Measurements from ENCODE around the gene BTRC. TPM values are rescaled to one million over a fixed set of nuclear protein-coding genes. Genes with fewer than 3 reads are reported as not detected.
"Not testable (repeated sequence)": the region's sequence is repeated elsewhere in the genome, so short reads cannot be mapped to it uniquely, and the experiment has no call there.

Gene BTRC
- total RNA-seq, 1 donor from 2014 or later: 31.0 TPM

- DNase-seq (ENCODE audit: low spot score): no peak
These were observed 7.8 kb upstream of the BTRC start for GRCh38 chr10:101346177-101346576.

- DNase-seq (ENCODE audit: low spot score): no peak
These were observed 2.9 kb upstream of the BTRC start for GRCh38 chr10:101351017-101351416.

- DNase-seq (ENCODE audit: low spot score): no peak
These were observed 2.5 kb upstream of the BTRC start for GRCh38 chr10:101351477-101351876.

GRCh38 chr10:101352857-101353256, 1.1 kb upstream of the BTRC start:
- DNase-seq (ENCODE audit: low spot score): not testable (repeated sequence)

GRCh38 chr10:101354328-101355071, 535 bp downstream of the BTRC start:
- DNase-seq (ENCODE audit: low spot score): no peak

GRCh38 chr10:101355072-101355706, 1.2 kb downstream of the BTRC start:
- DNase-seq (ENCODE audit: low spot score): no peak

- DNase-seq (ENCODE audit: low spot score): no peak
These were observed 2.2 kb downstream of the BTRC start for GRCh38 chr10:101356132-101356531.

GRCh38 chr10:101357958-101358357, 4.0 kb downstream of the BTRC start:
- DNase-seq (ENCODE audit: low spot score): no peak

GRCh38 chr10:101358706-101359300, 4.8 kb downstream of the BTRC start:
- DNase-seq (ENCODE audit: low spot score): no peak

GRCh38 chr10:101360090-101360489, 6.1 kb downstream of the BTRC start:
- not testable (repeated sequence) for DNase-seq (ENCODE audit: low spot score)

- not testable (repeated sequence) for DNase-seq (ENCODE audit: low spot score)
These were observed 6.9 kb downstream of the BTRC start for GRCh38 chr10:101360841-101361240.

GRCh38 chr10:101363850-101364400, 10.0 kb downstream of the BTRC start:
- no peak for DNase-seq (ENCODE audit: low spot score)

- DNase-seq (ENCODE audit: low spot score): no peak
These were observed 10.8 kb downstream of the BTRC start for GRCh38 chr10:101364721-101365120.

- DNase-seq (ENCODE audit: low spot score): no peak
These were observed 13.8 kb downstream of the BTRC start for GRCh38 chr10:101367569-101368453.

GRCh38 chr10:101373063-101373462, 19.1 kb downstream of the BTRC start:
- no peak for DNase-seq (ENCODE audit: low spot score)

- not testable (repeated sequence) for DNase-seq (ENCODE audit: low spot score)
These were observed 20.0 kb downstream of the BTRC start for GRCh38 chr10:101373993-101374392.

- no peak for DNase-seq (ENCODE audit: low spot score)
These were observed 21.1 kb downstream of the BTRC start for GRCh38 chr10:101375076-101375475.

GRCh38 chr10:101379663-101380352, 25.8 kb downstream of the BTRC start:
- no peak for DNase-seq (ENCODE audit: low spot score)

- DNase-seq (ENCODE audit: low spot score): no peak
These were observed 26.5 kb downstream of the BTRC start for GRCh38 chr10:101380353-101381017.

- DNase-seq (ENCODE audit: low spot score): no peak
These were observed 32.1 kb downstream of the BTRC start for GRCh38 chr10:101385866-101386658.

Measured in mucosa of gallbladder (tissue), 1 donor.